ENCODE results near the gene PLXNA2. TPM values are rescaled to one million over a fixed set of nuclear protein-coding genes. Genes with fewer than 3 reads are reported as not detected.

The PLXNA2 gene
- total and polyA plus RNA-seq, 2 of the 8 experiments (the other 6 are each of a cell fraction or from before 2014, with no cell fraction given) = 0.33 to 1.5 TPM

GRCh38 chr1:208115924-208116640, 128.1 kb downstream of the PLXNA2 start:
- Histone ChIP-seq H2BK20ac (ENCODE audit: low read length) (no peak overlapping the region), H2BK12ac (ENCODE audit: low read depth, low read length) (no peak overlapping the region), H3K14ac (ENCODE audit: insufficient read length) (no peak overlapping the region), H2AK5ac (ENCODE audit: low read depth, low read length) (no peak overlapping the region), H3K23ac (ENCODE audit: insufficient read length) (no peak overlapping the region), H2BK5ac (ENCODE audit: low read depth, low read length) (no peak overlapping the region), H3K79me2 (ENCODE audit: control insufficient read depth in 1 of 2, insufficient read depth in 2 of 2, low read length in 2 of 2) (no peaks in the 10 kb centered on the region), H3K18ac (ENCODE audit: extremely low read depth, low read length) (no peak overlapping the region; the same call in 1 of the 2 replicates), H4K5ac (ENCODE audit: insufficient read length, low read depth, low read length) (no peak overlapping the region), H3K4me1 (replicated peaks in 1 of 4; ENCODE audit: control insufficient read depth in 3 of 4, insufficient read depth in 4 of 4, low read length in 3 of 4) (peaks cover 0 to 7% (median 2%) of the 10 kb centered on the region in 4 experiments; a peak in 5 of 7 replicates), H3K9ac (replicated peaks in 1 of 4; ENCODE audit: extremely low read depth in 1 of 4, low read depth in 3 of 4, low read length in 3 of 4) (no peak overlapping the region), H3K27ac (ENCODE audit: low read depth, low read length) (no peak overlapping the region), H3K36me3 (ENCODE audit: control insufficient read depth in 2 of 4, insufficient read depth in 4 of 4, low read length in 3 of 4) (no peaks in the 10 kb centered on the region), H3K56ac (replicated peaks; ENCODE audit: insufficient read length, low read depth, low read length) (no peak overlapping the region), H3K4me2 (ENCODE audit: insufficient read depth in 1 of 2, low read depth in 2 of 2, low read length in 2 of 2) (no peak overlapping the region), H2BK15ac (ENCODE audit: low read length) (peak overlapping the region; percentile 72; the same call in 1 of the 2 replicates), H4K8ac (ENCODE audit: extremely low read depth, insufficient read depth, low read length) (no peak overlapping the region), H4K91ac (replicated peaks; ENCODE audit: insufficient read length, low read length) (no peak overlapping the region), H2BK120ac (replicated peaks; ENCODE audit: low read depth, low read length) (no peak overlapping the region), H4K20me1 (replicated peaks in 1 of 2; ENCODE audit: control insufficient read depth in 1 of 2, insufficient read depth in 2 of 2, low read length in 2 of 2) (no peaks in the 10 kb centered on the region), H3K79me1 (ENCODE audit: low read depth, low read length) (no peaks in the 10 kb centered on the region), H3K27me3 (replicated peaks in 1 of 4; ENCODE audit: control insufficient read depth in 3 of 4, extremely low read depth in 1 of 4, insufficient read depth in 3 of 4, low read length in 3 of 4) (0 out of 7 replicates have a peak, but pooled peaks cover 0 to 3% (median 0%) of the 10 kb centered on the region in 4 experiments), H3K4ac (replicated peaks; ENCODE audit: insufficient read length, low read depth, low read length) (no peak overlapping the region), H3K9me3 (ENCODE audit: insufficient read depth in 2 of 2, low read depth in 1 of 2, low read length in 1 of 2) (no peaks in the 10 kb centered on the region), H3K23me2 (ENCODE audit: low read depth, low read length) (no peaks in the 10 kb centered on the region; the same call in 1 of the 2 replicates), H3K4me3 (ENCODE audit: extremely low read depth in 1 of 4, insufficient read depth in 2 of 4, low read depth in 3 of 4, low read length in 4 of 4) (no peak overlapping the region), H2AFZ (ENCODE audit: low read length) (no peak overlapping the region)
- no peak for TF ChIP-seq EZH2 (IDR thresholded peaks at IDR 0.05; ENCODE audit: low read depth, low read length, severe bottlenecking)
- peak; percentile 40; the same call in 1 of the 2 replicates for TF ChIP-seq TEAD4 (IDR thresholded peaks at IDR 0.05; ENCODE audit: low read depth, low read length)
- DNase-seq (ENCODE audit: low read depth in 1 of 2, low spot score in 2 of 2) (no peak), FAIRE-seq (no peak)
- POLR2A ChIA-PET (ENCODE audit: partially characterized antibody) = no interaction called here
- 77% methylated on average over 7 of the region's 7 CpGs; no CpG with 5 or more reads in 1 of the 2 experiments for WGBS, 2 experiments (ENCODE audit: extremely low coverage in 1 of 2, insufficient coverage in 1 of 2, insufficient read length in 1 of 2, insufficient replicate concordance in 2 of 2, low coverage in 1 of 2, low lambda C conversion rate in 2 of 2, missing lambda C conversion rate in 1 of 2)
- CTCF ChIA-PET (ENCODE audit: partially characterized antibody) = interaction anchor here (0.6 to 3.2 kb wide), 9 partner anchors 13 to 129 kb away, joined by 3 to 12 read pairs (median 4); partner anchors contain the start of gene PLXNA2
